ENCODE measurements around the gene RAD51B.

The RAD51B gene

DNA sequence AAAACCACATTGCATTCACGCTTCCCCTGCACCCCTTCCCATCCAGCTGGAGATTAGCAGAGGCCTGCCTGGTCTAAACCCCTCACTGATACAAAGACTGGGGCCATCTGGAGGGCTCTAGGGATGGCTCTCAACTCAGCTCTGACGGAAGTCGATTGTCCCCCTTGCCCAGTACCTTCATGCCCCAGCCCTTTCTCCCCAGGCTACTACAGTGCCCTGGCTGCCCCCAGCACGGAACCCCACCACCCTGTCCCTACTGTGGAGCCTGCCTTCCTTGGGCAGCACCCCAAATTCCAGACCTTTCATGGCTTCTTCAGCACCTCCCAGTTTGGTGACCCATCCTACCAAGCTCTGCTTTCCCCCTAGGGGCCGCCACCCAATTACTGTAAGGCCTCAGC lies 947.7 kb downstream of the RAD51B start:
- no peak overlapping the region for H3K4me3 ChIP-seq (replicated peaks; ENCODE audit: low read depth, low read length)
- TF ChIP-seq, protein P1, sequence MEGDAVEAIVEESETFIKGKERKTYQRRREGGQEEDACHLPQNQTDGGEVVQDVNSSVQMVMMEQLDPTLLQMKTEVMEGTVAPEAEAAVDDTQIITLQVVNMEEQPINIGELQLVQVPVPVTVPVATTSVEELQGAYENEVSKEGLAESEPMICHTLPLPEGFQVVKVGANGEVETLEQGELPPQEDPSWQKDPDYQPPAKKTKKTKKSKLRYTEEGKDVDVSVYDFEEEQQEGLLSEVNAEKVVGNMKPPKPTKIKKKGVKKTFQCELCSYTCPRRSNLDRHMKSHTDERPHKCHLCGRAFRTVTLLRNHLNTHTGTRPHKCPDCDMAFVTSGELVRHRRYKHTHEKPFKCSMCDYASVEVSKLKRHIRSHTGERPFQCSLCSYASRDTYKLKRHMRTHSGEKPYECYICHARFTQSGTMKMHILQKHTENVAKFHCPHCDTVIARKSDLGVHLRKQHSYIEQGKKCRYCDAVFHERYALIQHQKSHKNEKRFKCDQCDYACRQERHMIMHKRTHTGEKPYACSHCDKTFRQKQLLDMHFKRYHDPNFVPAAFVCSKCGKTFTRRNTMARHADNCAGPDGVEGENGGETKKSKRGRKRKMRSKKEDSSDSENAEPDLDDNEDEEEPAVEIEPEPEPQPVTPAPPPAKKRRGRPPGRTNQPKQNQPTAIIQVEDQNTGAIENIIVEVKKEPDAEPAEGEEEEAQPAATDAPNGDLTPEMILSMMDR (IDR thresholded peaks at IDR 0.05; ENCODE audit: low read length, missing control alignments), result no peak

DNA sequence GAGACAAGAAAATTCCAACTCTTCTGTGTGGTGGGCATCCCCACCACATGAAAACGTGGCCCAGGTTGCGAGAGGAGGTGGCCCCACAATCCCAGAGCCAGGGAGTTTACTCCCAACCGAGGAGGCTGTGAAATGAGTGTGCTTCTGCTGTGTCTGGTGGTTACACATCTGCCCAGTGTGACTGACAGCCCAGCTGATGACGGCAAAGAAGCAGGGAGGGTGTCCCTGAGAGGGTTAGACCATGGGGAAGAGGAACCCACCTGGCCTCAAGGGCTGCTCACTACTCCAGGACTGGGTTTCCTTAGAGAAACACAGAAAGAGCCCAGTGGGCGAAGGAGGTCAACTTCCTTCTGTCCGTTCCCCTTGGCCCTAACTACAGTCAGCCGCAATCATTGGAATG lies 948.7 kb downstream of the RAD51B start:
- TF ChIP-seq, protein P1 (IDR thresholded peaks at IDR 0.05; ENCODE audit: low read length, missing control alignments), result no peak
- no peak for DNase-seq (ENCODE audit: low read depth)
- no peak overlapping the region for H3K4me3 ChIP-seq (replicated peaks; ENCODE audit: low read depth, low read length)

More for the DNA sequence above, 947.7 kb downstream of the RAD51B start:
- no peak for DNase-seq (ENCODE audit: low read depth)

DNA sequence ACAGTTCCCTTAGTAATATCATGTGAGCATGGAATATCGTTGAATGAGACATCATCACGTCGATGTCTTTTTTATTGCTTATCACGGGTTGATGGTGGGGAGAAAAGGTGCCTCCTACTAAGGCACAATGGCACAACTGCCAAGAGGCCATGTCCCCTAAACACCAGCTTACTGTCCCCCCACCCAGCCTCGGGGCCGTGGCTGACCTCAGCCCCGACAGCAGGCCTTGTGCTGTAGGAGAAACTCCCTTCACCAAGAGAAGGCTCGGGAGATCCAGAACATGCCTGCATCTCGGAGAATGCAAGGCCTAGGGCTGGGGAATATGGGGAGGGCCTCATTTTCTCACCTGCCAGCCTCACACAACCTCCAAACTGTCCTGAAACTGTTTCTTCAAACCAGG lies 950.5 kb downstream of the RAD51B start:
- TF ChIP-seq, protein P1 (IDR thresholded peaks at IDR 0.05; ENCODE audit: low read length, missing control alignments), result no peak
- no peak for DNase-seq (ENCODE audit: low read depth)
- H3K4me3 ChIP-seq (replicated peaks; ENCODE audit: low read depth, low read length), result no peak overlapping the region

DNA sequence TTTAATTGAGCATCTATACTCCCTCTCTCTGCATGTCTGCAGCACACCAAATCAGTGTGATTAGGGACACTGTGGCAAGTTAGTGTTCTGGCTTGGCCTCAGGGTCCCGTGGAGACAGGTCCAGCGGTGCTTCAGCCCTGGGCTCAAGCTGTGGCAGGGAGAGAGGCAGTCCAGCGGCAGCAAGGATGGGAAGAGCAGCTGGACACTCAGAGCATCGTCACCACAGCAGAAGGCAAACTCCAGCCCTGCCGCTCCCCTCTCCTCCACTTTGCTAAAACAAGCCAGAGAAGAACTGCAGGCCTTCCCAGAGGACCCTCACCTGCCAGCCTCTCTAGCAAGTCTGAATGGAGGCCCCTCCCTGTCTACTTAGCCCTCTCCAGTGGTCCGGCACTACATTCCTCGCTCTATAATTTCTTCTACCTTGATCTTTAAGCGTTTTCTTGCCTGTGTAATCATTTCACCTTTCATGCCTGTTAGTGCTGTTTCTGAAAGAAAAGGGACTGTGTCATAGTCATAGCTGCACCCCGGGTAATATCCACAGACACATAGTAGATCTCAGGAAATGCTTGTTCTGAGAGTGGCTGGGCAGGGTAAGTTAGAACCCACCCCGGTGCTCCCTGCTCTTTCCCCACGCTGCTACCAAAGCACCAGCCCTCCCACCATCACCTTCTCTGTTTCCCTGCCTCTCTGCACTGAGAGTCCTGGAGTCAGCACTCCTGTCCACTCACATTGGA lies 951.1 kb downstream of the RAD51B start:
- no peak for DNase-seq (ENCODE audit: low read depth)
- TF ChIP-seq, protein P1 (IDR thresholded peaks at IDR 0.05; ENCODE audit: low read length, missing control alignments), result no peak
- no peak overlapping the region for H3K4me3 ChIP-seq (replicated peaks; ENCODE audit: low read depth, low read length)

DNA sequence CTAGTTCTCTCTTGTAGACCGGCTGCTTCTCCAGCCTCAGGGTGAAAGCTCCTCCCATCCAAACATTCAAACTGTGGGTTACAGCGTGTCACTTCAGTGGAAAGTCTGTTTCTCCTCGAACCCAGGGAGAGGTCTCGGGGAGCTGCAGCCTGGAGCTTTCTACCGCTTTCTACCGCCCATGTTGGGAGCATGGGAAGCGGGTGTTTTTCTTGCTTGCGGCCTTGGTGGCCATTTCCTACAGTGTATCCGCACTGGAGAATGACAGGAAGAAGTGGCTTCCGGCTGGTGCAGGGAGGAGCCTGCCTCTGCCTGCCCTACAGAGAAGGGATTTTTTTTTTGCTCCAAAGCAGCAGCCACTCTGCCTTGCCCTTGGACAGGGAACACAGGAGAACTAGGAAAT lies 952.1 kb downstream of the RAD51B start:
- TF ChIP-seq, protein P1 (IDR thresholded peaks at IDR 0.05; ENCODE audit: low read length, missing control alignments), result no peak
- H3K4me3 ChIP-seq (replicated peaks; ENCODE audit: low read depth, low read length), result no peak overlapping the region
- DNase-seq (ENCODE audit: low read depth), result no peak

DNA sequence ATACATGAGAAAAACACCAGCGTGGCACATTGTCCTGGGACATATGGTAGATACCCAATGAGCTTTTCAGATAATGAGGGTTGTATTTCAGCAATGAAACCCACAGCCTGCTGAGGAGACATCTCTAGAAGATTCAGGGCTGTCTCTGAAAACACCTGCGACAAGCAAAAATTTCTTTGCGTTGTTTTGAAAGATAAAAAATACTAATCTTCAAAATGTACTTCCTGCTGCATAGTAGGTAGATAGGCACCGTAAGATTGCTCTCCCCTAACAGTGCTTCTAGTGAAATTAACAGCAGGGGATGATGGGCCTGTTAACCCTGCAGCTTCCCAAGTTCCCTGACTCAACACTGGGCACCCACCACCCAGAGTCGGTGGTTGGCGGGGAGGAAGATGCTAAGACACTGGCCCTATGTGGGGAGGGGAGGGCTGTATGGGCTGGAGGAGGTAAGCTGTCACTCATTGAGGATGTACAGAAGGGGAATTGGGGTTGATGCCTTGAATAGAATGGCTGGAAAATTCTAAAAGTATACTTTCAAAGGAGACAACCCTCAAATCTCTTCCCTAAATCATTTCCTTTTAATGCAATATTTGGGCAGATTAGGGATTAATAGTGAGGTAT lies 953.3 kb downstream of the RAD51B start:
- no peak overlapping the region for H3K4me3 ChIP-seq (replicated peaks; ENCODE audit: low read depth, low read length)
- TF ChIP-seq, protein P1 (IDR thresholded peaks at IDR 0.05; ENCODE audit: low read length, missing control alignments), result no peak
- no peak for DNase-seq (ENCODE audit: low read depth)
